ENCODE results near the gene HBEGF.

The HBEGF gene

GRCh38 chr5:140293091-140293848, 53.1 kb downstream of the HBEGF start:
- H3K27ac ChIP-seq = peak overlapping the region; percentile 32
- no peak for TF ChIP-seq CTCF (conservative IDR thresholded peaks at IDR 0.05)

DNA sequence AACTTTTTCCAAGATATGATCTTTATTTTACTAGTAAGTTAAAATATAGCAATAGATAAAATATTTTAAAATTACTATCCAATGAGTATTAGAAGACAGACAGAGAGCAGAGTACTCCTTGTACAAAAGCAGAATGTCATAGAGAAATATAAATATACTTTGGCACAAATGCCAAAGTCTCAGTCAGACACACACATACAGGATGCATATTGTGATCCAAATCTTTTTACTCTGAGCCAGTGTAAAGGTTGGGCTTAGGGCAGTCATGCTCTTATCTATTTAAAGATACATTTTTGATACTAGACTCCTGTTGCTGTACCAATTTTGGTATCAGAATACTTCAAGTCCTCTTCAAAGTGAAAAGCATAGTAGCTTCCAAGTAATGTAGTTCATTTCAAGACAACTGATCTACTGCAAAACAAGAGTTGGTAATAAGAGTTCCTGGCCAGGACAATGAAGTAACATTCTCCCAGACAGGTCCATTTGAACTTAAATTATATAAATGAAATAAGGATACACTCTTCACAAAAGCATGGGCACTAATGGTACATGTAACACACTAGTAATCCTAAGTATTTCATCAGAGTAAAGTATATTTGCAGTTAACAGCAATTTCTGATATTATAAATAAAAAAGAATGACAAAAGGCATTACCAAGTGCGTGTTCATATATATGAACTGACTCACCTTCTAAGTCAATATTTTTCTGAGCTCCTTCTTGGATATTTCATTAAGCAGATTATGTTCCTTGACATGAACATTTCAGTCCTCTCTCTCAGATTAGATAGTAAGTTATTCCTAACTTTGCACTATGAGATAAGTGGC, 54.0 kb downstream of the HBEGF start:
- TF ChIP-seq CTCF (conservative IDR thresholded peaks at IDR 0.05) = no peak
- peak overlapping the region; percentile 32 for H3K27ac ChIP-seq

- no peak overlapping the region for H3K27ac ChIP-seq
- TF ChIP-seq CTCF (conservative IDR thresholded peaks at IDR 0.05) = no peak
Observed at GRCh38 chr5:140287801-140288521, 58.4 kb downstream of the HBEGF start.

- H3K27ac ChIP-seq = no peak overlapping the region
Observed at GRCh38 chr5:140286424-140286823, 60.0 kb downstream of the HBEGF start.

GRCh38 chr5:140284013-140284412, 62.4 kb downstream of the HBEGF start:
- TF ChIP-seq CTCF (conservative IDR thresholded peaks at IDR 0.05) = no peak
- H3K27ac ChIP-seq = no peak overlapping the region

More at GRCh38 chr5:140286424-140286823, 60.0 kb downstream of the HBEGF start:
- no peak for TF ChIP-seq CTCF (conservative IDR thresholded peaks at IDR 0.05)

Measured in VCaP (cell line).